Fibroblast of villous mesenchyme (primary cell): ENCODE data around the gene EPM2A. TPM values are rescaled to one million over a fixed set of nuclear protein-coding genes. Genes with fewer than 3 reads are reported as not detected.

ENCODE experiments used
- DNase-seq: peaks from one replicate; pipeline ENCODE4 v3.0.0-alpha.2; 2010; ENCODE audit warnings: low read depth
- H3K4me3 ChIP-seq: 2 replicates; pipeline ENCODE4 v1.5.1; 2011; ENCODE audit warnings: low read depth, mild to moderate bottlenecking, low read length
- CTCF ChIP-seq: IDR thresholded peaks from 2 replicates; pipeline ENCODE4 v1.5.1; 2012; ENCODE audit warnings: low read depth, mild to moderate bottlenecking, low read length; ENCODE audit not compliant: insufficient read depth
- total RNA-seq: library from RNA; depleted of rRNA; stranded (reverse); fragments of >200 nt; gene quantifications from 2 replicates; pipeline ENCODE4 v1.2.3, GENCODE V29; 2012

Gene EPM2A
- total RNA-seq = 7.7 and 7.8 TPM in 2 replicates

- H3K4me3 ChIP-seq = peak within 1 kb of the TSS; percentile 74
- DNase-seq = peak; percentile 90
- no peak for TF ChIP-seq CTCF
Observed at GRCh38 chr6:145735356-145736165, at the start of gene EPM2A. EPM2A (minus strand) TSS chr6:145735520; CDS start chr6:145735498, 22 bp downstream.

GRCh38 chr6:145784683-145785082 is 49.4 kb upstream of the EPM2A start:
- no peak for TF ChIP-seq CTCF
- no peak for DNase-seq
- no peak overlapping the region for H3K4me3 ChIP-seq

GRCh38 chr6:145783796-145784195 is 48.5 kb upstream of the EPM2A start:
- H3K4me3 ChIP-seq = no peak overlapping the region
- no peak for DNase-seq
- TF ChIP-seq CTCF = no peak

GRCh38 chr6:145772846-145773245 is 37.5 kb upstream of the EPM2A start:
- DNase-seq = no peak
- no peak overlapping the region for H3K4me3 ChIP-seq
- TF ChIP-seq CTCF = no peak

- no peak for TF ChIP-seq CTCF
- no peak overlapping the region for H3K4me3 ChIP-seq
Observed at GRCh38 chr6:145765449-145765848, 30.1 kb upstream of the EPM2A start.

GRCh38 chr6:145763742-145764141 is 28.4 kb upstream of the EPM2A start:
- DNase-seq = no peak
- TF ChIP-seq CTCF = no peak
- no peak overlapping the region for H3K4me3 ChIP-seq

More at GRCh38 chr6:145765449-145765848, 30.1 kb upstream of the EPM2A start:
- DNase-seq = no peak
